H1 (cell line): Measurements from ENCODE around the gene C20orf96. TPM values are rescaled to one million over a fixed set of nuclear protein-coding genes. Genes with fewer than 3 reads are reported as not detected.

Experiments used
- MAFK ChIP-seq: IDR thresholded peaks from 2 replicates; pipeline ENCODE4 v1.6.1; 2012; ENCODE audit warnings: low read depth, mild to moderate bottlenecking, improper control_type of control experiment, low read length
- RXRA ChIP-seq: IDR thresholded peaks from 2 replicates; pipeline ENCODE4 v1.6.1; 2011; ENCODE audit warnings: low read depth, mild to moderate bottlenecking, low read length, moderate library complexity; ENCODE audit not compliant: insufficient read depth
- TAF7 ChIP-seq: optimal IDR thresholded peaks from 2 replicates; pipeline ENCODE3; 2011; ENCODE audit warnings: low read depth, mild to moderate bottlenecking, inconsistent platforms, low read length, moderate library complexity, borderline replicate concordance
- YY1 ChIP-seq: IDR thresholded peaks from 2 replicates; pipeline ENCODE4 v1.6.1; 2011; ENCODE audit warnings: low read depth, mild to moderate bottlenecking, low read length
- polyA plus RNA-seq, 7 experiments: library from polyadenylated mRNA; depleted of rRNA in 3 of 7; stranded (reverse) in 5 of 7; unstranded in 2 of 7; fragments of >200 nt in 5 of 7; fragments of 200-250 nt in 2 of 7; gene quantifications; 1 replicate in 5 of 7; 2 replicates in 1 of 7; 4 replicates in 1 of 7; pipeline versions ENCODE4 v1.2.1 to v1.2.3, GENCODE V29; 2011 to 2013; ENCODE audit warnings: missing spikeins in 2 of 7, mixed read lengths in 2 of 7
- total RNA-seq: library from RNA; stranded (reverse); fragmentation: NEBNext Ultra II Directional; extraction: Animal tissue kit (Norgen Biotek cat#: 25700); gene quantifications from 2 replicates; pipeline ENCODE4 v1.2.1, GENCODE V29; 2021
- TF ChIP-seq, protein P1 (sequence below): fragments of 300-600 bp; sonication (generic); IDR thresholded peaks from 2 replicates; pipeline ENCODE4 v1.7.1; 2012; ENCODE audit warnings: low read length, moderate library complexity, mild to moderate bottlenecking, inconsistent platforms; ENCODE audit not compliant: insufficient replicate concordance
- TF ChIP-seq, protein P2 (sequence below), 3 experiments: IDR thresholded peaks; 1 replicate in 2 of 3; 2 replicates in 1 of 3; pipeline versions ENCODE4 v1.5.1 to v1.6.1; 2011; ENCODE audit warnings: low read length in 3 of 3, mild to moderate bottlenecking in 3 of 3, inconsistent platforms in 2 of 3, low read depth in 1 of 3, moderate library complexity in 1 of 3; ENCODE audit not compliant: insufficient read depth in 1 of 3; ENCODE audit errors: control extremely low read depth in 1 of 3

C20orf96 gene
- total and polyA plus RNA-seq, 2 of the 8 experiments (the other 6 are each of a cell fraction or from before 2014, with no cell fraction given) = 19.2 to 21.0 TPM

- TF ChIP-seq, protein P1, sequence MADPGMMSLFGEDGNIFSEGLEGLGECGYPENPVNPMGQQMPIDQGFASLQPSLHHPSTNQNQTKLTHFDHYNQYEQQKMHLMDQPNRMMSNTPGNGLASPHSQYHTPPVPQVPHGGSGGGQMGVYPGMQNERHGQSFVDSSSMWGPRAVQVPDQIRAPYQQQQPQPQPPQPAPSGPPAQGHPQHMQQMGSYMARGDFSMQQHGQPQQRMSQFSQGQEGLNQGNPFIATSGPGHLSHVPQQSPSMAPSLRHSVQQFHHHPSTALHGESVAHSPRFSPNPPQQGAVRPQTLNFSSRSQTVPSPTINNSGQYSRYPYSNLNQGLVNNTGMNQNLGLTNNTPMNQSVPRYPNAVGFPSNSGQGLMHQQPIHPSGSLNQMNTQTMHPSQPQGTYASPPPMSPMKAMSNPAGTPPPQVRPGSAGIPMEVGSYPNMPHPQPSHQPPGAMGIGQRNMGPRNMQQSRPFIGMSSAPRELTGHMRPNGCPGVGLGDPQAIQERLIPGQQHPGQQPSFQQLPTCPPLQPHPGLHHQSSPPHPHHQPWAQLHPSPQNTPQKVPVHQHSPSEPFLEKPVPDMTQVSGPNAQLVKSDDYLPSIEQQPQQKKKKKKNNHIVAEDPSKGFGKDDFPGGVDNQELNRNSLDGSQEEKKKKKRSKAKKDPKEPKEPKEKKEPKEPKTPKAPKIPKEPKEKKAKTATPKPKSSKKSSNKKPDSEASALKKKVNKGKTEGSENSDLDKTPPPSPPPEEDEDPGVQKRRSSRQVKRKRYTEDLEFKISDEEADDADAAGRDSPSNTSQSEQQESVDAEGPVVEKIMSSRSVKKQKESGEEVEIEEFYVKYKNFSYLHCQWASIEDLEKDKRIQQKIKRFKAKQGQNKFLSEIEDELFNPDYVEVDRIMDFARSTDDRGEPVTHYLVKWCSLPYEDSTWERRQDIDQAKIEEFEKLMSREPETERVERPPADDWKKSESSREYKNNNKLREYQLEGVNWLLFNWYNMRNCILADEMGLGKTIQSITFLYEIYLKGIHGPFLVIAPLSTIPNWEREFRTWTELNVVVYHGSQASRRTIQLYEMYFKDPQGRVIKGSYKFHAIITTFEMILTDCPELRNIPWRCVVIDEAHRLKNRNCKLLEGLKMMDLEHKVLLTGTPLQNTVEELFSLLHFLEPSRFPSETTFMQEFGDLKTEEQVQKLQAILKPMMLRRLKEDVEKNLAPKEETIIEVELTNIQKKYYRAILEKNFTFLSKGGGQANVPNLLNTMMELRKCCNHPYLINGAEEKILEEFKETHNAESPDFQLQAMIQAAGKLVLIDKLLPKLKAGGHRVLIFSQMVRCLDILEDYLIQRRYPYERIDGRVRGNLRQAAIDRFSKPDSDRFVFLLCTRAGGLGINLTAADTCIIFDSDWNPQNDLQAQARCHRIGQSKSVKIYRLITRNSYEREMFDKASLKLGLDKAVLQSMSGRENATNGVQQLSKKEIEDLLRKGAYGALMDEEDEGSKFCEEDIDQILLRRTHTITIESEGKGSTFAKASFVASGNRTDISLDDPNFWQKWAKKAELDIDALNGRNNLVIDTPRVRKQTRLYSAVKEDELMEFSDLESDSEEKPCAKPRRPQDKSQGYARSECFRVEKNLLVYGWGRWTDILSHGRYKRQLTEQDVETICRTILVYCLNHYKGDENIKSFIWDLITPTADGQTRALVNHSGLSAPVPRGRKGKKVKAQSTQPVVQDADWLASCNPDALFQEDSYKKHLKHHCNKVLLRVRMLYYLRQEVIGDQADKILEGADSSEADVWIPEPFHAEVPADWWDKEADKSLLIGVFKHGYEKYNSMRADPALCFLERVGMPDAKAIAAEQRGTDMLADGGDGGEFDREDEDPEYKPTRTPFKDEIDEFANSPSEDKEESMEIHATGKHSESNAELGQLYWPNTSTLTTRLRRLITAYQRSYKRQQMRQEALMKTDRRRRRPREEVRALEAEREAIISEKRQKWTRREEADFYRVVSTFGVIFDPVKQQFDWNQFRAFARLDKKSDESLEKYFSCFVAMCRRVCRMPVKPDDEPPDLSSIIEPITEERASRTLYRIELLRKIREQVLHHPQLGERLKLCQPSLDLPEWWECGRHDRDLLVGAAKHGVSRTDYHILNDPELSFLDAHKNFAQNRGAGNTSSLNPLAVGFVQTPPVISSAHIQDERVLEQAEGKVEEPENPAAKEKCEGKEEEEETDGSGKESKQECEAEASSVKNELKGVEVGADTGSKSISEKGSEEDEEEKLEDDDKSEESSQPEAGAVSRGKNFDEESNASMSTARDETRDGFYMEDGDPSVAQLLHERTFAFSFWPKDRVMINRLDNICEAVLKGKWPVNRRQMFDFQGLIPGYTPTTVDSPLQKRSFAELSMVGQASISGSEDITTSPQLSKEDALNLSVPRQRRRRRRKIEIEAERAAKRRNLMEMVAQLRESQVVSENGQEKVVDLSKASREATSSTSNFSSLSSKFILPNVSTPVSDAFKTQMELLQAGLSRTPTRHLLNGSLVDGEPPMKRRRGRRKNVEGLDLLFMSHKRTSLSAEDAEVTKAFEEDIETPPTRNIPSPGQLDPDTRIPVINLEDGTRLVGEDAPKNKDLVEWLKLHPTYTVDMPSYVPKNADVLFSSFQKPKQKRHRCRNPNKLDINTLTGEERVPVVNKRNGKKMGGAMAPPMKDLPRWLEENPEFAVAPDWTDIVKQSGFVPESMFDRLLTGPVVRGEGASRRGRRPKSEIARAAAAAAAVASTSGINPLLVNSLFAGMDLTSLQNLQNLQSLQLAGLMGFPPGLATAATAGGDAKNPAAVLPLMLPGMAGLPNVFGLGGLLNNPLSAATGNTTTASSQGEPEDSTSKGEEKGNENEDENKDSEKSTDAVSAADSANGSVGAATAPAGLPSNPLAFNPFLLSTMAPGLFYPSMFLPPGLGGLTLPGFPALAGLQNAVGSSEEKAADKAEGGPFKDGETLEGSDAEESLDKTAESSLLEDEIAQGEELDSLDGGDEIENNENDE = no peak
- TF ChIP-seq YY1 (peak; percentile 55; the same call in 1 of the 2 replicates), MAFK (no peak), TAF7 (peak; percentile 46), RXRA (no peak)
- TF ChIP-seq, protein P2, sequence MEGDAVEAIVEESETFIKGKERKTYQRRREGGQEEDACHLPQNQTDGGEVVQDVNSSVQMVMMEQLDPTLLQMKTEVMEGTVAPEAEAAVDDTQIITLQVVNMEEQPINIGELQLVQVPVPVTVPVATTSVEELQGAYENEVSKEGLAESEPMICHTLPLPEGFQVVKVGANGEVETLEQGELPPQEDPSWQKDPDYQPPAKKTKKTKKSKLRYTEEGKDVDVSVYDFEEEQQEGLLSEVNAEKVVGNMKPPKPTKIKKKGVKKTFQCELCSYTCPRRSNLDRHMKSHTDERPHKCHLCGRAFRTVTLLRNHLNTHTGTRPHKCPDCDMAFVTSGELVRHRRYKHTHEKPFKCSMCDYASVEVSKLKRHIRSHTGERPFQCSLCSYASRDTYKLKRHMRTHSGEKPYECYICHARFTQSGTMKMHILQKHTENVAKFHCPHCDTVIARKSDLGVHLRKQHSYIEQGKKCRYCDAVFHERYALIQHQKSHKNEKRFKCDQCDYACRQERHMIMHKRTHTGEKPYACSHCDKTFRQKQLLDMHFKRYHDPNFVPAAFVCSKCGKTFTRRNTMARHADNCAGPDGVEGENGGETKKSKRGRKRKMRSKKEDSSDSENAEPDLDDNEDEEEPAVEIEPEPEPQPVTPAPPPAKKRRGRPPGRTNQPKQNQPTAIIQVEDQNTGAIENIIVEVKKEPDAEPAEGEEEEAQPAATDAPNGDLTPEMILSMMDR (IDR thresholded peaks at IDR 0.05; ENCODE audit: control extremely low read depth in 1 of 3, insufficient read depth in 1 of 3, low read depth in 1 of 3, low read length in 3 of 3) = peak; percentile 26 to 44 (median 33); a peak in 3 of 4 replicates
These were observed 33.9 kb upstream of the C20orf96 start (continued) for GRCh38 chr20:324177-325044.
